NCI-H1417 treated with DMSO at 0.1 percent for 48 hours (cell line): ENCODE measurements around the gene DSEL.

Experiments used
- DNase-seq: peaks from one replicate; lab custom pipeline; 2025; lab: John Stamatoyannopoulos, UW

DSEL gene

DNA sequence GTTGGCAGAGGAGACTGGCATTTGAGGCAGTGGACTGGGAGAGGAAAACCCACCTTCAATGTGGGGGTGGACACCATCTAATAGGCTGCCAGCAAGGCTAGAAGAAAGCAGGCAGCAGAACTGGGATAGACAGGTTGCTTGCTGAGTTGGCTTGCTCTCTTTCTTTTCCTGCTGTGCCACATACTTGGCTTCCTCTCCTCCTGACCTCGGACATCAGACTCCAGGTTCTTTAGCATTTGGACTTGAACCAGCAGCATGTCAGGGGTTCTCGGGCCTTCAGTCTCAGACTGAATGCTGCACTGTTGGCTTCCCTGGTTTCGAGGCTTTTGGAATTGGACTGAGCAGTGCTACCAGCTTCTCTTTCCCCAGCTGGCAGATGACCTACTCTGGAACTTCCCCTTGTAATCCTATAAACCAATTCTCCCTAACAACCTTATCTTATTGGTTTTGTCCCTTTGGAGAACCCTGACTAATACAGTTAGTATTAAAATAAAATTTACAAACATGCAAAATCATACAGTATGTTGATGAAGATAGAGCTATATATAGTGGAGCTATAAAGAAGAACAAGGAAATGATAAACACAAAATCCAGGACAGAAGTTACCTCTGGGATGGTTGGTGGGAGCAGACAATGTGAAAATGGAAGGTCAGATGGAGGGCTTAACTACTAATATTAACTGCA, 15.9 kb downstream of the DSEL start:
- DNase-seq, result no peak

DNA sequence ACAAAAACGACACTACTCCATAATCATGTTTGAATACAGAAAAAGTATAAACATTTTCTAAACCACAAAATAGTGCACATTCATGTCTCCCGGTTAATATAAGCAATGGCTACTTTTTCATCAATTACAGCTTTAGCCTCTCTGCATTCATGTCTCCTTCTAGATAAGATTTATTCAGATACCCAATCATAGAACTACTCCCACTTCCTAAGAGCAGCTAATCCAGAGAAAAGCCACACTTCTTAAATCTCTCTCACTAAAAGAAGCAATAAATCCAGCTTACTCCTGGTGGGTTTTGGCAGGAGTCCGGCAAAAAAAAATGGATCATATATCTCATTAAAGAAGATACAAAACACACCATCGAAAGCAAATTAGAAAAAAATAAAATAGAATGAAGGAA, 20.1 kb downstream of the DSEL start:
- no peak for DNase-seq

DNA sequence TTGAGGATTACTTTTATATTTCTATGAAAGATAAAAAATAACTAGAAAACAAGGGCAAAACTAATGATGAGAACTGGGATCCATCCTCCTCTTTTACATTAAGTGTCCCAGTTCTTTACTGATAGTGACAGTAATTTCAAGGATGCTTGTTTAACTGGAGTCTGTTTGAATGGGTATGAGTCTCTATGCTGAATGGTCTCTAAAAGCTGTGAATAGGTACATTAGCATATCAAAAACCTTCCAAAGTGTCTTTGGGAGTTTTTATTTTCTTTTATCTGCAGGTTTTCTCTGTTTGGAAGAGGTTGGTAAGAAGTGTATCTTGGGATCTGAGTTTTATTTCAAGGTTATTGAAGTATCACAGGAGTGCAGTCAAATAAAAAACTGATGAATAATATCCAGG, 30.0 kb downstream of the DSEL start:
- DNase-seq, result no peak

DNA sequence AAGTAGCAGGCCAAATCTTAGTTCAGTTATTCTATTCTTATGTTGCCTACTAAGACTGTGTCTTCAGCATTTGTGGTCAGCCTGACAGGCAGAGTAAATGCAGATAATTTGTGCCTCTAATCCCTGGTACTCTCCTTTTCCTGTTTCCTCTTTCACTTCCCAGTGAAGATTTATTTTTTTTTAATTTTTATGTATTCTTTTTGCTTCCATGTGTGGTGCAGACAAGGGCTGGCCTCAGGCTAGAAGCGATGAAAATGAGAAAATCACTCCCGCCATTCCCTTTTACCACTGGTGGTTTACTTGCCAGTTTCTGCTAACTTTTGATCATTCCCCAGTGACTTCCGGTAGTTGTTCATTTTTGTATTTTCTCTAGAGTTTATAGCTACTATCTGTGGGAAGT, 30.9 kb downstream of the DSEL start:
- no peak for DNase-seq

DNA sequence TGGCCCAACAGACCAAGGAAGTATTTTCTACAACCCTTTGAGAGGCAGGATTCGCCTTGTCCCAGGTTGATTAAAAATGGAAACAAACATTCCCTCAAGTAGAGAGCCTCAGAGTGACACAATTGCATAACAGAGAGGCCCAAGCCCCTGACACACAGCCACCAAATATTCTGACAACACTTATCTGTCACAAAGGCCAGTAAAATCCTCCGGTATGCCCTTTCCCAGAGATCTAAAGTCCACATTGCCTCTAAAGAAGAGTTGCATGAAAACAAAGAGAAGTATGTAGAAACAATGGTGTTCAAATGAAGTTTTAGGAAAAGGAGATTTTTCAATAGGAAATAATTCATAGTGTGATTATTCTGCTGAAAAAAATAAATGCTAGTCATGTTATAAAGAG, 32.1 kb downstream of the DSEL start:
- DNase-seq, result no peak

DNA sequence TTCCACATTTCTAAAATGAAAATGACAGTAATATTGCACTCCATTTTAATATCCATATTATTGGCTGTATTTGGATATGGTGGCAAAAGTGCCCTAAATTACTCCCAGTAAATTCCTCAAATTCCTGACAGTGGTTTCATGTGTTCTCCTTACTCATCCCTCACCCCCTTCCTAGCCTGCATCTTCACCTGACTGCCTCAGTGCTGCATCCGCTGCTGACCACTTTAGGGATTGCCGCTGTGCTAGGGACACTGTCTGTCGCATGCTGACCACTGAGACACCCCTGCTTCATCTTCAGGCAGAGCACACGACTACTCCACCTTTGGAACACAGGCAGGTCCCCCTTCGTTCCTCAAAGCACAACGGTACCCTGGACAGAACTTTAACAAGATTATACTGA, 32.6 kb downstream of the DSEL start:
- no peak for DNase-seq

DNA sequence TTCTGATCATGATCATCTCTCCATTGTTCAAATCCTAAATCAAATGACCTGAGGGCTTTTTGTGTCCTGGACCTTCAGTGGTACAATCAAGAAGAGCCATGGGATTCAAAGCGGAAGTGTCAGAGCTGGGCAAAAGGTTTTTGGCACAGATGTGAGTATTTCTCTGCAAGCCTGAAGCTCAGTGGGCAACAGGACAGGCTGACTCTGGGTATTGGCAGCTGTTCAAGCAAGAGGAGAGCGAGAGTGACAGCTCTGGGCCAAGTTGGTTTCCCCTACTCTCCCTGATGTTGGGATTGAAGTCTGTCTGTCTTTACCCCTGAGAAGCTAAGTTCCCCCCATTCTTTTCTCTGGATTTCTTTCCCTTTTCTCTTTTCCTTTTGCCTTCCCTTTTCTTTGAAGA, 33.3 kb downstream of the DSEL start:
- DNase-seq, result no peak

DNA sequence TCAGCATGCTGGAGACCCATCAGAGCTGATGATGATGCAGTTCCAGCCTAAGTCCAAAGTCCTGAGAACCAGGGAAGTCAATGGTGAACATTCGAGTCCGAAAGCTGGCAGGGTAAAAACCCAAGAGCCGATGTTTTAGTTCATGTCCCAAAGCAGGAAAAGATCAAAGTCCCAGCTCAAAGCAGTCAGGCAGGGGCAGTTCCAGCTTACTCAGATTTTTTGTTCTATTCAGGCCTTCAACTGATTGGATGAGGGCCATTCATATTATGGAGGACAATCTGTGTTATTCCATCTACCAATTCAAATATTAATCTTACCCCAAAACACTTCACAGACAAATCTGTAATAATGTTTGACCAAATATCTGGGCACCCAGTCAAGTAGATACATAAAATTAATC, 38.3 kb downstream of the DSEL start:
- no peak for DNase-seq

DNA sequence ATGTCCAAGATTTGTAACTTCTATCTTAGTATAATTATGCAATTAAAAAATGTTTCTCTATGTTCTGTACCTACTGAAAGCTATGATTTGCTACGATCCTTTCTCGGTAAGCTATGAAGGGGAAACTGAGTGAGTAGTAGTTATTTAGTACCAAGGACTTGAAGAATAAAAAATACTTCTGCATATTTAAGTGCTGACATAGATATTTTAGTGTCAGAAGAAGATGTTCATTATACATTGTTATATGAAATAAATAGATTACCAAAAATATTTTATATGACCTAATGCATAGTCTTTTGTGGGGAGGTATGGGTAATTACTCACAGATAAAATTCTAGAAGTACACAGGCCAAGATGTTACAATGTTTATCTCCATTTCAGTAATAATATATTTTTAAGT, 39.0 kb downstream of the DSEL start:
- no peak for DNase-seq

DNA sequence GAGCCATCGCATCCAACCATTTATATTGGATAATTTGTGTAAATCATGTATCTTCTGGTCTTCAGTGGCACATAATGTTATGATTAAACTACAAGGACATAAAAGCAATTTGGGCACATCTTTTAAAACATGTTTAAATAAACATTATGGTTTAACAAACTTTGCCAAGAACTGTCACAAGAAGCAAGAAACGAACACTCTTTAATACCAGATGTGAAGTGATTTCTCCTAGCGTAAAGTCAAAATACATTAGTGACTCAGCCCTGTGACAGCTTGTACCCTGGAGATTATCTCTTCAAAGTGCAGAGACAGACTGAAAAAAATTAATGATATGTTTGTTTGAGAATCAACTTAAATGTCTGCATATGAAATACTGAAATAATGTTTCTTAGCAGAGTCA, 39.9 kb downstream of the DSEL start:
- DNase-seq, result no peak

DNA sequence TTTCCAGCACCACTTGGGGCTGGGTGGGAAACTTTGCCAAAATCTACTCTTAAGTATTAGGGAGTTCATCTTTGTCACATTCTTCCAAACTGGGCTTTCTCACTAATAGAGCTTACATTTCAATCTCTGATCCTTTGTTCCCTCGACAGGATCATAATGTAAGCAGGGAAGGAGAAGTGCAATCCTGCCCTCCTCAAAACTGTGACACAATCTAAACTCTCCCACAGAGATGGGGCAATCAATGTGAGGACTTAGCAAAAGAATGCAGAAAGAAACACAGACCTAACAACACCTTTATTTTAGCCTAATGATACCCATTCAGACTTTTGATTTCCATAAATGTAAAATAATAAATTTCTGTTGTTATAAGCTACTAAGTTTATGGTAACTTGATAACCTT, 40.8 kb downstream of the DSEL start:
- DNase-seq, result no peak

DNA sequence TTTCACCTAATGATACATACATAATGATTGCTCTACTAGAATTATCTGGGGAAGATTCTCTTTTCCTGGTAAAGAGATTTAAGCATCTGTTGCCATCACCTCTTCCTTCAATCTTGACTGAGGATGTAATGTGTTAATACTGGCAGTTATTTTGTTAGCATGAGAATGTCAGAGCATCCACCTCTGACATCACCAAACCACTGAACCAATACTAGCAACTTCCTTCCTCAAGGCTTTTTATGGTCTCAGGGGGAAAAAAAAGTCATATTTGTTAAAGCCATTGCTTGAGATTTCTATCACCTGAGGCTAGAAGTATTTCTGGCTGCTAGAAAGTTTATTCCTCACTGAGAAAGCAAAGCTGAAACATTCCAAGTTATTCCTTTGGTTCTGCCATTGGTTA, 48.5 kb downstream of the DSEL start:
- DNase-seq, result no peak

DNA sequence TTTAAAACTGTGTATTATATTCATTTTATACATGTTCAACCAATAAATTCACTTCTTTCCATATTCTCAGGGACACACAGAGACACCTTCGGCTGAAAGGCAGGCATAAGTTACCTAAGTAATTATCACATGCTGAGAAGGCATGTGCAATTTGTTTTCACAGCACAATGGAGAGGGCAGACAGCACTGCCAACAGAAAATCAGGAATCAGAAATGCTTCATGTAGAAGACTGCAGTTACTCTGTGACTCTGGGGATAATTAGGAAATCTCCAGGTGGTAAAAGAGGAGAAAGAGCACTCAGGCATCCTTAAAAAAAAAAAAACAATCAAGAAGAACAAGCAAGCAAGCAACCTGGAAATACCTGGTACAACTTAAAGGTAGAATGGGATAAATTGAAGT, 49.3 kb downstream of the DSEL start:
- peak; percentile 94 for DNase-seq

DNA sequence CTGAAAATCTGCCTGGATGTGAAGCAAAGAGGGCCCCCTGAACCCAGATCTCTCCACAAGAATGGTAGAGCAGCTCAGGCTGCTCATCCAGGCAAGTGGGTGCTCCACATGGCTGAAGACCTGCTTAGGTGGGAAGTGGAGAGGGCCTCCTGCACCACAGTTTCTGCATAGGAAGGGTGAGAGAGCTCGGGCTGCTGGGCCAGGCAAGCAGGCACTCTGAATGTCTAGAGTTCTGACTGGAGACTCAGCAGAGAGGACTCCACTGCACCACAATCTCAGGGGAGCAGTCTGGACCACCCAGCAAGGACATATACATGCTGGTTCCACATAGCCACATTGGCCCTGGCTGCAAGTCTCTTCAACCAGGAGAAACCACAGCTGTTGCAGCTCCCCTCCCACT, 52.0 kb downstream of the DSEL start:
- DNase-seq, result no peak

DNA sequence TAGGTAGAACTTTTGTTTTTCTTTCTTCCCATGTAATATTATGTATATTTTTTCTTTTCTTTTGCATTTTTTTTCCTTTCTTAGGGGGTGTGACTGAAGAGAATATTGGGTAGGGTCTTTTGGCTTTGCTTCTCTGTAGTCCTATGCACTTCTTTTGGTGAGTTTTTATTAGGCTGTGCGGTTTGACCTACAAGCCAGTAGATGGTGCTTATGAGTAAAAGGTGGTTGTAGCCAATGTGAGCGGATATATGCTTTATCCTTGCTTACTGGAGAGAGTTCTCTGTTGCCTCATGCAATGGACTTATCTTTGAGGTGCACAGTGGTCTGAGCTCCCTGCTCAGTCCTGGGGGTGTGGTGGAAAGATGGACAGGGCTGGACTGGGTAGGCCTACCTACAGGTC, 52.7 kb downstream of the DSEL start:
- no peak for DNase-seq

DNA sequence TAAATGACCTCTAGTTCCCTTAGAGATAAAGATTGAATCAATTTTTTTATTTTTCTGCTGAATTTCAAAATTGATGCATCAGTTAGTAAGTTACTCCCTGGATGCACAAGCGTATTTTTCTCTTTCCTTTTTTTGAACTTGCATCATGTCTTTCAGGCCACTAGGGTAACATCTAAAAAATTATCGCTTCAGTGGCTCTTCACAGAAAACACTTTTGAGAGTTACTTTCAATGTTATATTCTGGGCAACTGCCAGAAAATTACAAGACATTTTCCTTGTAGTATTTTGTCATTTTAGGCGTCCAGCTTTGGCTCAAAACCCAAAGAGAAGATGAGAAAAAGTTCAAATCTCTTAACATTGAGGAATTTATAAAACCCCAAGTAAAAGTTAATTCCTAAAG, 59.8 kb downstream of the DSEL start:
- DNase-seq, result no peak
